Measurements from ENCODE around the gene IGFL4. TPM values are rescaled to one million over a fixed set of nuclear protein-coding genes. Genes with fewer than 3 reads are reported as not detected.
A peak's percentile ranks its signal among the peaks of the same experiment; 100 is the strongest.

Gene IGFL4
- polyA plus RNA-seq, 3 donors, result not detected

GRCh38 chr19:46056536-46056935 lies 15.7 kb upstream of the IGFL4 start:
- H3K36me3 ChIP-seq (replicated peaks in 1 of 2; ENCODE audit: control insufficient read depth in 1 of 2, insufficient read depth in 2 of 2, low read length in 2 of 2), result no peaks in the 10 kb centered on the region
- Mint-ChIP-seq H3K27me3 (ENCODE audit: low read depth in 3 of 3) (peaks cover 14 to 49% (median 14%) of the 10 kb centered on the region in 3 donors), H3K27ac (no peak overlapping the region), H3K4me1 (no peaks in the 10 kb centered on the region), H3K36me3 (no peaks in the 10 kb centered on the region), H3K9me3 (peaks cover 0 to 23% (median 13%) of the 10 kb centered on the region in 7 donors), H3K4me3 (peak overlapping the region in 1 of 2 donors; percentile 22)
- no peaks in the 10 kb centered on the region for H3K4me1 ChIP-seq (ENCODE audit: control insufficient read depth in 1 of 2, insufficient read depth in 2 of 2, low read length in 2 of 2)
- no peak overlapping the region for H2AFZ ChIP-seq (ENCODE audit: insufficient read depth, low read depth, low read length, poor library complexity, severe bottlenecking)
- no peak overlapping the region for H3K4me2 ChIP-seq (replicated peaks; ENCODE audit: extremely low read depth, low read length, poor library complexity, severe bottlenecking)
- no peak for DNase-seq
- TF ChIP-seq, protein P1, sequence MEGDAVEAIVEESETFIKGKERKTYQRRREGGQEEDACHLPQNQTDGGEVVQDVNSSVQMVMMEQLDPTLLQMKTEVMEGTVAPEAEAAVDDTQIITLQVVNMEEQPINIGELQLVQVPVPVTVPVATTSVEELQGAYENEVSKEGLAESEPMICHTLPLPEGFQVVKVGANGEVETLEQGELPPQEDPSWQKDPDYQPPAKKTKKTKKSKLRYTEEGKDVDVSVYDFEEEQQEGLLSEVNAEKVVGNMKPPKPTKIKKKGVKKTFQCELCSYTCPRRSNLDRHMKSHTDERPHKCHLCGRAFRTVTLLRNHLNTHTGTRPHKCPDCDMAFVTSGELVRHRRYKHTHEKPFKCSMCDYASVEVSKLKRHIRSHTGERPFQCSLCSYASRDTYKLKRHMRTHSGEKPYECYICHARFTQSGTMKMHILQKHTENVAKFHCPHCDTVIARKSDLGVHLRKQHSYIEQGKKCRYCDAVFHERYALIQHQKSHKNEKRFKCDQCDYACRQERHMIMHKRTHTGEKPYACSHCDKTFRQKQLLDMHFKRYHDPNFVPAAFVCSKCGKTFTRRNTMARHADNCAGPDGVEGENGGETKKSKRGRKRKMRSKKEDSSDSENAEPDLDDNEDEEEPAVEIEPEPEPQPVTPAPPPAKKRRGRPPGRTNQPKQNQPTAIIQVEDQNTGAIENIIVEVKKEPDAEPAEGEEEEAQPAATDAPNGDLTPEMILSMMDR (IDR thresholded peaks at IDR 0.05), result no peak
- no peaks in the 10 kb centered on the region for H3K79me2 ChIP-seq (ENCODE audit: insufficient read depth, low read length)
- no peak overlapping the region for H3K9ac ChIP-seq (ENCODE audit: insufficient read depth, low read length, poor library complexity, severe bottlenecking)
- 81% methylated on average over 4 of the region's 4 CpGs for WGBS (ENCODE audit: insufficient coverage)
- H3K9me3 ChIP-seq (replicated peaks in 1 of 2; ENCODE audit: control insufficient read depth in 1 of 2, insufficient read depth in 1 of 2, low read length in 2 of 2), result peaks cover 6 to 19% of the 10 kb centered on the region in 2 donors
- intact Hi-C loops (cut with micrococcal nuclease), result no loop called here
- no peaks in the 10 kb centered on the region for H4K20me1 ChIP-seq (ENCODE audit: insufficient read depth, low read length)
- H3K27me3 ChIP-seq (ENCODE audit: control insufficient read depth in 2 of 2, insufficient read depth in 2 of 2, low read length in 2 of 2), result peaks cover 13 to 33% of the 10 kb centered on the region in 2 donors
- no peak overlapping the region for H3K4me3 ChIP-seq (replicated peaks in 1 of 3; ENCODE audit: low read depth in 2 of 3, low read length in 3 of 3)
- no peak overlapping the region for H3K27ac ChIP-seq (ENCODE audit: low read depth in 1 of 2, low read length in 2 of 2)

DNA sequence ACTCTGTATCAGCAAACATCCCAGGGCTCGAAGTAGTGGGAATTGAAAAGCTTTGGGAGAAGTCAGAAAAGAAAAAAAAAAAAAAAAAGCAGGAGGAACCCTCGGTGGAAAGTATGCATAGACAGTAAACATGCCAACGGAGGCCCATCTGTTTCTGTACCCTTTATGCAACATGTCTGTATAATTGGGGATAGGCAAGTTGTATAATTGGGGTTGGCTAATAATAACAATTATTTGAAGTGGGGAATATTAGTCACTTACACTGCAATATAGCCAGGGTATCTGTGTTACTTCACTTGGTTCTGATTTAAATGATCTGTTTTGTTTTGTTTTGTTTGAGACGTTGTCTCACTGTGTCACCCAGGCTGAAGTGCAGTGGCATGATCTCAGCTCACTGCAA lies 12.1 kb upstream of the IGFL4 start:
- no peak overlapping the region for H2AFZ ChIP-seq (ENCODE audit: insufficient read depth, low read depth, low read length, poor library complexity, severe bottlenecking)
- H3K4me1 ChIP-seq (ENCODE audit: control insufficient read depth in 1 of 2, insufficient read depth in 2 of 2, low read length in 2 of 2), result no peaks in the 10 kb centered on the region
- no peaks in the 10 kb centered on the region for H3K36me3 Mint-ChIP-seq
- H3K4me3 ChIP-seq (replicated peaks in 1 of 3; ENCODE audit: low read depth in 2 of 3, low read length in 3 of 3), result no peak overlapping the region
- no peaks in the 10 kb centered on the region for H3K36me3 ChIP-seq (replicated peaks in 1 of 2; ENCODE audit: control insufficient read depth in 1 of 2, insufficient read depth in 2 of 2, low read length in 2 of 2)
- H3K27me3 ChIP-seq (ENCODE audit: control insufficient read depth in 2 of 2, insufficient read depth in 2 of 2, low read length in 2 of 2), result peaks cover 11 to 35% of the 10 kb centered on the region in 2 donors
- H4K20me1 ChIP-seq (ENCODE audit: insufficient read depth, low read length), result no peaks in the 10 kb centered on the region
- no peak for DNase-seq
- no peak overlapping the region for H3K4me2 ChIP-seq (replicated peaks; ENCODE audit: extremely low read depth, low read length, poor library complexity, severe bottlenecking)
- WGBS (ENCODE audit: insufficient coverage), result no CpG with 5 or more reads among the region's 4 CpGs
- H3K4me3 Mint-ChIP-seq, result no peak overlapping the region
- H3K79me2 ChIP-seq (ENCODE audit: insufficient read depth, low read length), result no peaks in the 10 kb centered on the region
- H3K27ac Mint-ChIP-seq, result no peak overlapping the region
- no peaks in the 10 kb centered on the region for H3K4me1 Mint-ChIP-seq
- no peak overlapping the region for H3K27ac ChIP-seq (ENCODE audit: low read depth in 1 of 2, low read length in 2 of 2)
- no peak overlapping the region for H3K9ac ChIP-seq (ENCODE audit: insufficient read depth, low read length, poor library complexity, severe bottlenecking)
- TF ChIP-seq, protein P1 (IDR thresholded peaks at IDR 0.05), result no peak
- H3K9me3 Mint-ChIP-seq, result peaks cover 0 to 5% (median 0%) of the 10 kb centered on the region in 7 donors
- no peaks in the 10 kb centered on the region for H3K9me3 ChIP-seq (replicated peaks in 1 of 2; ENCODE audit: control insufficient read depth in 1 of 2, insufficient read depth in 1 of 2, low read length in 2 of 2)
- intact Hi-C loops (cut with micrococcal nuclease), result no loop called here
- peaks cover 27 to 69% (median 31%) of the 10 kb centered on the region in 3 donors for H3K27me3 Mint-ChIP-seq (ENCODE audit: low read depth in 3 of 3)
